Prostate gland (tissue), 2 donors: ENCODE results near the gene PRAMEF12.

ENCODE experiments used
- CTCF ChIP-seq, 4 experiments: fragments of 200-600 bp in 2 of 4; fragments of 450-650 bp in 2 of 4; sonication (generic) in 2 of 4; IDR thresholded peaks; 1 replicate in 3 of 4; 2 replicates in 1 of 4; pipeline ENCODE4 v1.5.1; 2016 to 2019; ENCODE audit warnings: antibody characterized with exemption in 4 of 4, mild to moderate bottlenecking in 2 of 4, moderate library complexity in 2 of 4
- POLR2A ChIP-seq: fragments of 450-650 bp; IDR thresholded peaks from one replicate; pipeline ENCODE4 v1.6.1; 2016; ENCODE audit warnings: antibody characterized with exemption, mild to moderate bottlenecking
- POLR2AphosphoS5 ChIP-seq: sonication (generic); formaldehyde crosslinking; IDR thresholded peaks from one replicate; pipeline ENCODE4 v1.6.1; 2017; ENCODE audit warnings: antibody characterized with exemption

- TF ChIP-seq POLR2A (no peak), CTCF (IDR thresholded peaks at IDR 0.05) (no peak), POLR2AphosphoS5 (no peak)
Observed at GRCh38 chr1:12775443-12775842, 1.9 kb downstream of the PRAMEF12 start.
